Neutrophil (primary cell): ENCODE data around the gene EVL.

ENCODE experiments used
- H3K27ac ChIP-seq: fragments of 200-600 bp; sonication (generic); 2 replicates; pipeline ENCODE4 v1.5.1; 2016; ENCODE audit warnings: mild to moderate bottlenecking, moderate library complexity
- H3K27me3 ChIP-seq: fragments of 200-600 bp; sonication (generic); 2 replicates; pipeline ENCODE4 v1.6.0; 2016; ENCODE audit warnings: mild to moderate bottlenecking
- H3K36me3 ChIP-seq: fragments of 200-600 bp; sonication (generic); 2 replicates; pipeline ENCODE4 v1.5.1; 2017
- H3K4me1 ChIP-seq, 2 experiments: fragments of 200-600 bp in 1 of 2; sonication (generic) in 1 of 2; 1 replicate in 1 of 2; 2 replicates in 1 of 2; pipeline versions ENCODE4 v1.5.1 to v1.6.1; 2013 to 2016; ENCODE audit warnings: low read depth in 1 of 2, low read length in 1 of 2, mild to moderate bottlenecking in 1 of 2, moderate library complexity in 1 of 2; ENCODE audit not compliant: control insufficient read depth in 1 of 2, insufficient read depth in 1 of 2
- H3K4me3 ChIP-seq, 2 experiments: fragments of 200-600 bp in 1 of 2; sonication (generic) in 1 of 2; 1 replicate in 1 of 2; 2 replicates in 1 of 2; pipeline ENCODE4 v1.5.1; 2013 to 2016; ENCODE audit warnings: low read depth in 1 of 2, low read length in 1 of 2, mild to moderate bottlenecking in 1 of 2, moderate library complexity in 1 of 2
- H3K9me3 ChIP-seq: fragments of 200-600 bp; sonication (generic); 2 replicates; pipeline ENCODE4 v1.5.1; 2016
- TF ChIP-seq, protein P1 (sequence below): fragments of 200-600 bp; sonication (generic); IDR thresholded peaks from 2 replicates; pipeline ENCODE4 v1.5.1; 2016; ENCODE audit warnings: antibody characterized with exemption

EVL gene

DNA sequence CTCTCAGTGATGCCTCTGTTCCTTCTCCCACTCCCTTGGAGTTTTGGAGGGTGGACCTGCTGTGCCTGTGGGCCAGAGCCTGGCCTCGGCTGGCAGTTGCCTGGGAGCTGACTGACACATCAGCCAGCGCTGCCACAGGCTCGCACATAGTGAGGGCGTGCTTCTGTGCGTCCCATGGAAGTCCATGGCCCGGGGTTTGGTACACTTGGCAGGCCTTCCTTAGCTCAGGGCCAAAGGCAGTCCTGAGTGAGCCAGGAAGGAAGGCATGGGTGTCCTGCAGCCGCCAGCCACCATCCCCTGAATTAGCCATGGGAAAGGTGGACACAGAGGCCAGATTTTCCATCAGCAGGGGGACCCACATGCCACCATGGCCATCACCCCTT lies 95.3 kb downstream of the EVL start:
- TF ChIP-seq, protein P1, sequence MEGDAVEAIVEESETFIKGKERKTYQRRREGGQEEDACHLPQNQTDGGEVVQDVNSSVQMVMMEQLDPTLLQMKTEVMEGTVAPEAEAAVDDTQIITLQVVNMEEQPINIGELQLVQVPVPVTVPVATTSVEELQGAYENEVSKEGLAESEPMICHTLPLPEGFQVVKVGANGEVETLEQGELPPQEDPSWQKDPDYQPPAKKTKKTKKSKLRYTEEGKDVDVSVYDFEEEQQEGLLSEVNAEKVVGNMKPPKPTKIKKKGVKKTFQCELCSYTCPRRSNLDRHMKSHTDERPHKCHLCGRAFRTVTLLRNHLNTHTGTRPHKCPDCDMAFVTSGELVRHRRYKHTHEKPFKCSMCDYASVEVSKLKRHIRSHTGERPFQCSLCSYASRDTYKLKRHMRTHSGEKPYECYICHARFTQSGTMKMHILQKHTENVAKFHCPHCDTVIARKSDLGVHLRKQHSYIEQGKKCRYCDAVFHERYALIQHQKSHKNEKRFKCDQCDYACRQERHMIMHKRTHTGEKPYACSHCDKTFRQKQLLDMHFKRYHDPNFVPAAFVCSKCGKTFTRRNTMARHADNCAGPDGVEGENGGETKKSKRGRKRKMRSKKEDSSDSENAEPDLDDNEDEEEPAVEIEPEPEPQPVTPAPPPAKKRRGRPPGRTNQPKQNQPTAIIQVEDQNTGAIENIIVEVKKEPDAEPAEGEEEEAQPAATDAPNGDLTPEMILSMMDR: no peak
- H3K4me3 ChIP-seq: no peak overlapping the region
- no peaks in the 10 kb centered on the region for H3K36me3 ChIP-seq
- H3K4me1 ChIP-seq: peaks cover 12 to 13% of the 10 kb centered on the region in 2 experiments
- no peaks in the 10 kb centered on the region for H3K9me3 ChIP-seq
- H3K27ac ChIP-seq: no peak overlapping the region
- H3K27me3 ChIP-seq: peaks cover 81% of the 10 kb centered on the region

DNA sequence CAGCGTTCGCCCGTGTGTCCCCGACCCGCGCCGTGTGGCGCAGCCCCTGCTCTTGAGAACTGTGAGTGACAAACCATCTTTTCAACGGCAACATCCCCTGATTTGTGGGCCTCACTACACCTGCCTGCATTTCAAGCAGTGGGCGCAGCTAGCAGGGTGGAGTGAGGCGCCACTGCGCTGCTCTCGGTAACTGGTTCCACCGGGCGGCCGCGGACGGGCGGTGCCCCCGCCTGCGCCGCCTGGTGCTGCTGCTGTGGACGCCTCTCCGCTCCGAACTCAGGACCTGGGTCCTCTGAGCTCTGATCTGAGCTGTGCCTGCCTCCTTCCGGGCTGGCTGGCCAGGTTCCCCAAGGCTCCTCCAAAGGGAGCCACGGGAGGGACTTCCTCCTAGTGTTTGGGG lies 100.2 kb downstream of the EVL start:
- Histone ChIP-seq H3K4me3 (no peak overlapping the region), H3K9me3 (no peaks in the 10 kb centered on the region), H3K27me3 (peaks cover 50% of the 10 kb centered on the region), H3K27ac (no peak overlapping the region), H3K36me3 (no peaks in the 10 kb centered on the region), H3K4me1 (peaks cover 7 to 8% of the 10 kb centered on the region in 2 experiments)
- TF ChIP-seq, protein P1: no peak

DNA sequence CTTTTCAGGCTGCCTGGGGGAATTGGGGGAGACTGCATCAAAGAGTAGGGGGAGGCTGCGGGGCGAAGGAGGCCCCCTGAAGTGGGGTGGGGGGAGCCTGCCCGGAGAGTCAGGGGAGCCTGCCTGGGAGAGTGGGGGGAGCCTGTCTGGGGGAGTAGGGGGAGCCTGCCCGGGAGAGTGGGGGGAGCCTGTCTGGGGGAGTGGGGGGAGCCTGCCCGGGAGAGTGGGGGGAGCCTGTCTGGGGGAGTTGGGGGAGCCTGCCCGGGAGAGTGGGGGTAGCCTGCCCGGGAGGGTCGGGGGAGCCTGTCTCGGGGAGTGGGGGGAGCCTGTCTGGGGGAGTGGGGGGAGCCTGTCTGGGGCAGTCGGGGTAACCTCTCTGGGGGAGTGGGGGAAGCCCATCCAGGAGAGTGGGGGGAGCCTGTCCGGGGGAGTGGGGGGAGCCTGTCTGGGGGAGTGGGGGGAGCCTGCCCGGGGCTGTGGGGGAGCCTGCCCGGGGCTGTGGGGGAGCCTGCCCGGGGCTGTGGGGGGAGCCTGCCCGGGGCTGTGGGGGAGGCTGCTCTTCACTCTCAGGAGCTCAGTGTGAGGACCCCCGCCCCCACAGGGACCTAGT lies 100.7 kb downstream of the EVL start:
- H3K27me3 ChIP-seq: peaks cover 44% of the 10 kb centered on the region
- H3K36me3 ChIP-seq: no peaks in the 10 kb centered on the region
- TF ChIP-seq, protein P1: no peak
- H3K27ac ChIP-seq: no peak overlapping the region
- peak overlapping the region in 1 of 2 experiments; percentile 39 for H3K4me3 ChIP-seq
- H3K4me1 ChIP-seq: peaks cover 7 to 8% of the 10 kb centered on the region in 2 experiments
- H3K9me3 ChIP-seq: no peaks in the 10 kb centered on the region

- H3K27me3 ChIP-seq: peaks cover 30% of the 10 kb centered on the region
- no peaks in the 10 kb centered on the region for H3K36me3 ChIP-seq
- H3K4me3 ChIP-seq: no peak overlapping the region
- peaks cover 7 to 8% of the 10 kb centered on the region in 2 experiments for H3K4me1 ChIP-seq
- H3K27ac ChIP-seq: no peak overlapping the region
- H3K9me3 ChIP-seq: no peaks in the 10 kb centered on the region
- TF ChIP-seq, protein P1: no peak
Measured at GRCh38 chr14:100168506-100168905, 103.3 kb downstream of the EVL start.

DNA sequence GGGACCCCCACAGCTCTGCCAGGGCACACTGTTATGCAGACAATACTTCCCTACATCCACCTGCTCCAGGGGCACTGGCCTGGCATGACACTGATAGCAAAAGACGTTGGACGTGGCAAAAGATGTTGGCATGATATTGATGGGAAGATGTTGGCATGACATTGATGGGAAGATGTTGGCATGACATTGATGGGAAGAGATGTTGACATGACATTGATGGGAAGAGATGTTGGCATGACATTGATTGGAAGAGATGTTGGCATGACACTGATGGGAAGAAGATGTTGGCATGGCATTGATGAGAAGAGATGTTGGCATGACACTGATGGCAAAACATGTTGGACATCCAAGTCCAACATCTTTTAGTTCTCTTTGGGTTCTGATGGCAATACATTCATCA lies 105.7 kb downstream of the EVL start:
- Histone ChIP-seq H3K27ac (no peak overlapping the region), H3K4me3 (no peak overlapping the region), H3K36me3 (no peaks in the 10 kb centered on the region), H3K9me3 (no peaks in the 10 kb centered on the region), H3K27me3 (peaks cover 13% of the 10 kb centered on the region), H3K4me1 (peaks cover 7 to 8% of the 10 kb centered on the region in 2 experiments)
- TF ChIP-seq, protein P1: no peak
